GM12874 (cell line): ENCODE data around the gene NHS.

Source experiments
- TF ChIP-seq, protein P1 (sequence below): IDR thresholded peaks from 2 replicates; pipeline ENCODE4 v1.5.1; 2011; ENCODE audit warnings: low read depth, mild to moderate bottlenecking, control low read depth, low read length, moderate library complexity; ENCODE audit not compliant: insufficient read depth

NHS gene

DNA sequence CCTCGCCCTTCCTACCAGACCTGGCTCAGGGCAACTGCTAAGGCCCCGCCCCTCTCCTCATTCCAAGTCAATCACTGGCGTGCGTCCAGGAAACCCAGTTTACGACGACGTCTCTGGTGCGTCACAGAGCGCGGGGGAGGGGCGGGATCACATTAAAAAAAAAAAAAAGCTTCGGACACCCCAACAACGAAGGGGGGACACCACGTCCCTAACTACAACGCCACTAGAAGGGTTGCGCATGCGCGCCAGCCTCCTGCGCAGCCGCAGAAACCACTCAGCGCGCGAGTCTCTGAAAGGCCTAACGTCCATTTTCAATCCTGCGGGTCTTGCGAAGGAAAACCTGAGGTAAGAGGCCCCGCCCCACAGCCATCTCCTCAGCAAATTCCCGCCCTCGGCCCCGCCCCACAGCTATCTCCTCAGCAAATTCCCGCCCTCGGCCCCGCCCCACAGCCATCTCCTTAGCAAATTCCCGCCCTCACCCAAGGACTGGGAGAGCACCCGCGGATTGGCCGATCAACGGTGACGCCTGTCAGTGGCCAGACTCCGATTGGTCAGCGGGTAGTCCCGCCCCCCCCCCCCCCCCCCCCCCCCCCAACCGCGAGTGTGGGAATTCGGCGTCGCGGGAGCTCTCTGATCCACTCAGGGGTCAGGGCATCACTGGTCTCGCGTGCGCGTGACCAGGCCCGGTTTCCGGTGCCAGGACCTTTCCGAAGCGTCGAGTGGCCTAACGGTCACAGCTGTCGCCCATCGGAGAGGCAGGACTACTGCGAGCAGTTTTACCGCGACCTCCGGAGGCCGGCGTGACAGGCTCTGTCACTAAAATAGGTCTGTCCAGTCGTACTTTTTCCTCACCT lies 362.1 kb downstream of the NHS start, which contains the start of gene SCML1:
Gene SCML1, plus strand, starts transcription at position 638 of the 854 bp plus-strand sequence. CDS start 6,694 bp downstream, outside the sequence.
- TF ChIP-seq, protein P1, sequence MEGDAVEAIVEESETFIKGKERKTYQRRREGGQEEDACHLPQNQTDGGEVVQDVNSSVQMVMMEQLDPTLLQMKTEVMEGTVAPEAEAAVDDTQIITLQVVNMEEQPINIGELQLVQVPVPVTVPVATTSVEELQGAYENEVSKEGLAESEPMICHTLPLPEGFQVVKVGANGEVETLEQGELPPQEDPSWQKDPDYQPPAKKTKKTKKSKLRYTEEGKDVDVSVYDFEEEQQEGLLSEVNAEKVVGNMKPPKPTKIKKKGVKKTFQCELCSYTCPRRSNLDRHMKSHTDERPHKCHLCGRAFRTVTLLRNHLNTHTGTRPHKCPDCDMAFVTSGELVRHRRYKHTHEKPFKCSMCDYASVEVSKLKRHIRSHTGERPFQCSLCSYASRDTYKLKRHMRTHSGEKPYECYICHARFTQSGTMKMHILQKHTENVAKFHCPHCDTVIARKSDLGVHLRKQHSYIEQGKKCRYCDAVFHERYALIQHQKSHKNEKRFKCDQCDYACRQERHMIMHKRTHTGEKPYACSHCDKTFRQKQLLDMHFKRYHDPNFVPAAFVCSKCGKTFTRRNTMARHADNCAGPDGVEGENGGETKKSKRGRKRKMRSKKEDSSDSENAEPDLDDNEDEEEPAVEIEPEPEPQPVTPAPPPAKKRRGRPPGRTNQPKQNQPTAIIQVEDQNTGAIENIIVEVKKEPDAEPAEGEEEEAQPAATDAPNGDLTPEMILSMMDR = no peak

- TF ChIP-seq, protein P1 = no peak
Measured at GRCh38 chrX:17737710-17737985, 362.6 kb downstream of the NHS start.

DNA sequence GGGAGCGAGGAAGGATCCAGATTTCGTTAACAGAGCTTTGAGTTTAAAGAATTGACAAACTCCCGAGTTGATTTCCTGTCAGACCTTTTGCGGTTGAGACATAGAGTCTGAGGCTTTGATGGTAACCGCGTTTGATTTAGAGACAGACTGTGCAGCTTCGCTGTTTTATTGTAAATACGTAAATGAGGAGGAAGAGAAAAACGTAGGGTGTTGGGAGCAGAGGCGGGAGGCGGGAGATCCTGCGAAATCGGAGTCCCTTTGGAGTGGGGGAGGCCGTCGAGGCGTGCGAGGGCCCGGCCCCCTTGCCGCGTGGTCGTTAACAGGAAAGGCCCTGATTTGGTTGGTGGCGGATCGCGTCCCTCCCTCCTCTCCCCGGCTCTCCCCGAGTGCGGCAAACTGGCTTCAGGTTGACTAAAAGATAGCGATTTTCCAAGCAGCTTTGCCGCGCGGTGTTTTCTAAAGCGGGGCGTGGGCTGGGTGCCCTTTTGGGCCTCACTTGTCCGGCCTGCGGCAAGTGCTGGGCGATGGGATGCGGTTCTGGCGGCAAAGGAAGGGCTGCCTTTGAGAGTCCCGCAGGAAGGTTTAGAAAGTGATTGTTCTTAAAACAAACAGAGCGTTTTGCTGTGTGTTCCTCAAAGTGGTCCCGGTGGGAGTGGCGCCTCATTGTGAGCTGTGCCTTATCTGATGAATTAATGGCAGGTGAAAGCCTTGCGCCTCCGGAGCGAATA lies 363.1 kb downstream of the NHS start:
- TF ChIP-seq, protein P1 = no peak

DNA sequence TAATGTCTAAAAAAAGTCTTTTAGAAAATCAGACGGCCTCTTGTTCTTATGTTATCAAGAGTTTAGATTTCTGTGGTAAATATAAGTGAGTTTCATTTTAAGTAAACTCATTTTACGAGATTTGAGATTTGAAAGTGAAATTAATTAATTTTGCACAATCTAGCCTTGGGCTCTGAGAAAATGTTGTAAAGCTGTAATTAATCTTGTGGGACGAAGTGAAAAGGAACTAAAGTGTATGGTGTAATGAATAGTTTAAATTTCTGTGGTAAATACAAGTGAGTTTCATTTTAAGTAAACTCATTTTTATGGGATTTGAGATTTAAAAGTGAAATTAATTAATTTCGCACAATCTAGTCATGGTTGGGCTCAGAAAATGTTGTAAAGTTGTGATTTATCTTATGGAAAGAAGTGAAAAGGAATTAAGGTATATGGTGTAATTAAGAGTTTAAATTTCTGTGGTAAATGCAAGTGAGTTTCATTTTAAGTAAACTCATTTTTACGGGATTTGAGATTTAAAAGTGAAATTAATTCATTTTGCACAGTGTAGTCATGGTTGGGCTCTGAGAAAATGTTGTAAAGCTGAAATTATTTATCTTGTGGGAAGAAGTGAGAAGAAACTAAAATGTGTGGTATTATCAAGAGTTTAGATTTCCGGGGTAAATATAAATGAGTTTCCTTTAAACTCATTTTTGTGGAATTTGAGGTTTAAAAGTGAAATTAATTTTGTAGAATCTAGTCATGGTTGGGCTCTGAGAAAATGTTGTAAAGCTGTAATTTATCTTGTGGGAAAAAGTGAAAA lies 363.9 kb downstream of the NHS start:
- TF ChIP-seq, protein P1 = no peak

GRCh38 chrX:17740137-17741122 lies 365.4 kb downstream of the NHS start:
- TF ChIP-seq, protein P1 = no peak

DNA sequence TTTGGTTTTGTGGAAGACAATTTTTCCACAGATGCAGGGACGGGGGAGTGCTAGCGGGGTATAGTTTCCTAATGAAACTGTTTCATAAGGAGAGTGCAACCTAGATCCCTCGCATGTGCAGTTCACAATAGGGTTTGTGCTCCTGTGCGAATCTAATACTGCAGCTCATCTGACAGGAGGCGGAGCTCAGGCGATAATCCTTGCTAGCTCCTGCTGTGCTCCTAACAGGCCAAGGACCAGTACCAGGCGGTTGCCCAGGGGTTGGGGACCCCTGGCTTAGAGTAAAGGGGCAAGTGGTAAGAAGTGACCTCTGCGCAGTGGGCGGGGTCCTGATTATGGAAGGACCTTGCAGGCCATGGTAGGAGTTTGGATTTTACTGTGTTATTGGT lies 366.1 kb downstream of the NHS start:
- TF ChIP-seq, protein P1 = no peak
